HG02973 (cell line): ENCODE data around the gene OTOGL.
"Not testable (repeated sequence)": the region's sequence is repeated elsewhere in the genome, so short reads cannot be mapped to it uniquely, and the experiment has no call there.

ENCODE experiments used
- ATAC-seq: cut with Tn5 transposase; IDR thresholded peaks from one replicate; pipeline ENCODE4 v1.9.1; 2021; ENCODE audit warnings: moderate library complexity; ENCODE audit not compliant: unreplicated experiment

OTOGL gene

GRCh38 chr12:80186727-80187217, 87.4 kb downstream of the OTOGL start:
- peak; percentile 55 for ATAC-seq

GRCh38 chr12:80187660-80188090, 88.3 kb downstream of the OTOGL start:
- ATAC-seq: peak; percentile 63

- no peak for ATAC-seq
Observed at GRCh38 chr12:80188576-80188975, 89.2 kb downstream of the OTOGL start.

GRCh38 chr12:80189241-80189640, 89.9 kb downstream of the OTOGL start:
- ATAC-seq: no peak

- no peak for ATAC-seq
Observed at GRCh38 chr12:80190001-80190400, 90.7 kb downstream of the OTOGL start.

GRCh38 chr12:80192087-80192486, 92.8 kb downstream of the OTOGL start:
- ATAC-seq: no peak

- ATAC-seq: no peak
Observed at GRCh38 chr12:80193865-80194264, 94.5 kb downstream of the OTOGL start.

GRCh38 chr12:80195074-80195726, 95.9 kb downstream of the OTOGL start:
- peak; percentile 50 for ATAC-seq

GRCh38 chr12:80195737-80196136, 96.4 kb downstream of the OTOGL start:
- no peak for ATAC-seq

- no peak for ATAC-seq
Observed at GRCh38 chr12:80196419-80196818, 97.1 kb downstream of the OTOGL start.

- ATAC-seq: no peak
Observed at GRCh38 chr12:80198782-80199337, 99.5 kb downstream of the OTOGL start.

GRCh38 chr12:80199931-80200330, 100.6 kb downstream of the OTOGL start:
- no peak for ATAC-seq

- ATAC-seq: no peak
Observed at GRCh38 chr12:80200414-80200813, 101.1 kb downstream of the OTOGL start.

- ATAC-seq: no peak
Observed at GRCh38 chr12:80201908-80202307, 102.6 kb downstream of the OTOGL start.

- no peak for ATAC-seq
Observed at GRCh38 chr12:80205960-80206359, 106.6 kb downstream of the OTOGL start.

GRCh38 chr12:80208071-80208470, 108.7 kb downstream of the OTOGL start:
- ATAC-seq: no peak

- ATAC-seq: no peak
Observed at GRCh38 chr12:80211671-80212070, 112.3 kb downstream of the OTOGL start.

GRCh38 chr12:80212938-80213645, 113.8 kb downstream of the OTOGL start:
- ATAC-seq: no peak

GRCh38 chr12:80213871-80214270, 114.5 kb downstream of the OTOGL start:
- no peak for ATAC-seq

- ATAC-seq: peak; percentile 55
Observed at GRCh38 chr12:80217011-80217535, 117.7 kb downstream of the OTOGL start.

- ATAC-seq: not testable (repeated sequence)
Observed at GRCh38 chr12:80218925-80219324, 119.6 kb downstream of the OTOGL start.

GRCh38 chr12:80219345-80219744, 120.0 kb downstream of the OTOGL start:
- no peak for ATAC-seq
